Fibroblast of skin of left quadriceps (primary cell): Measurements from ENCODE around the gene NR3C2.

ENCODE experiments used
- DNase-seq, 2 experiments: peaks; one replicate each; pipeline ENCODE4 v3.0.0-alpha.2; 2013; ENCODE audit warnings: low read depth in 2 of 2

The NR3C2 gene

GRCh38 chr4:148435654-148436406 is 6.4 kb downstream of the NR3C2 start:
- DNase-seq: no peak

- DNase-seq: no peak
Observed at GRCh38 chr4:148434075-148434773, 8.0 kb downstream of the NR3C2 start.

GRCh38 chr4:148431401-148431800 is 10.8 kb downstream of the NR3C2 start:
- DNase-seq: no peak

GRCh38 chr4:148430854-148431253 is 11.4 kb downstream of the NR3C2 start:
- no peak for DNase-seq

GRCh38 chr4:148429206-148429605 is 13.0 kb downstream of the NR3C2 start:
- no peak for DNase-seq

GRCh38 chr4:148426643-148427042 is 15.6 kb downstream of the NR3C2 start:
- no peak for DNase-seq

GRCh38 chr4:148425327-148426110 is 16.7 kb downstream of the NR3C2 start:
- no peak for DNase-seq

GRCh38 chr4:148420397-148420796 is 21.8 kb downstream of the NR3C2 start:
- DNase-seq: no peak

GRCh38 chr4:148415500-148415899 is 26.7 kb downstream of the NR3C2 start:
- no peak for DNase-seq

GRCh38 chr4:148412460-148412994 is 29.7 kb downstream of the NR3C2 start:
- no peak for DNase-seq

GRCh38 chr4:148405161-148405893 is 36.9 kb downstream of the NR3C2 start:
- no peak for DNase-seq

GRCh38 chr4:148398988-148399387 is 43.2 kb downstream of the NR3C2 start:
- DNase-seq: no peak

GRCh38 chr4:148397771-148398170 is 44.4 kb downstream of the NR3C2 start:
- DNase-seq: no peak

- no peak for DNase-seq
Observed at GRCh38 chr4:148396986-148397673, 45.1 kb downstream of the NR3C2 start.

- no peak for DNase-seq
Observed at GRCh38 chr4:148395771-148396170, 46.4 kb downstream of the NR3C2 start.

GRCh38 chr4:148391056-148391455 is 51.2 kb downstream of the NR3C2 start:
- DNase-seq: no peak

- DNase-seq: no peak
Observed at GRCh38 chr4:148390311-148390710, 51.9 kb downstream of the NR3C2 start.

GRCh38 chr4:148380291-148380690 is 61.9 kb downstream of the NR3C2 start:
- no peak for DNase-seq

GRCh38 chr4:148376151-148376550 is 66.1 kb downstream of the NR3C2 start:
- peak; percentile 1 to 3 for DNase-seq

- no peak for DNase-seq
Observed at GRCh38 chr4:148375584-148375983, 66.6 kb downstream of the NR3C2 start.

GRCh38 chr4:148373093-148373492 is 69.1 kb downstream of the NR3C2 start:
- no peak for DNase-seq
